IMR-90 (cell line): Measurements from ENCODE around the gene CACNG8. TPM values are rescaled to one million over a fixed set of nuclear protein-coding genes. Genes with fewer than 3 reads are reported as not detected.

ENCODE experiments used
- ATAC-seq: fragments of 200-7000 bp; cut with Tn5 transposase; 2 replicates; pipeline ENCODE4 v1.9.1; 2020; ENCODE audit warnings: low read depth, mild to moderate bottlenecking, moderate library complexity
- BruUV-seq: library from RNA; stranded (reverse); fragments of 400-500 nt; replicated peaks from 2 replicates; lab custom pipeline; 2021; lab: Mats Ljungman, UMichigan
- CTCF ChIA-PET: fragments of 300-600 bp; formaldehyde crosslinking; extraction: SDS; loops from one replicate; lab custom pipeline; 2021; ENCODE audit warnings: antibody characterized with exemption; lab: Yijun Ruan, JAX
- POLR2A ChIA-PET: fragments of 300-600 bp; sonication (Branson Sonifier 250); formaldehyde crosslinking; loops from one replicate; lab custom pipeline; 2022; ENCODE audit warnings: antibody characterized with exemption; ENCODE audit not compliant: unreplicated experiment; lab: Charles Lee
- DNase-seq: peaks from one replicate; pipeline ENCODE4 v3.0.0; 2013
- H2AFZ ChIP-seq: replicated peaks from 2 replicates; pipeline ENCODE3; 2013; ENCODE audit warnings: low read length, mild to moderate bottlenecking; ENCODE audit not compliant: poor library complexity
- H2AK5ac ChIP-seq: 2 replicates; pipeline ENCODE4 v1.6.1; 2013; ENCODE audit warnings: low read depth, low read length, inconsistent platforms
- H2AK9ac ChIP-seq: replicated peaks from 2 replicates; pipeline ENCODE3; 2013; ENCODE audit warnings: mild to moderate bottlenecking, low read depth, low read length, moderate library complexity; ENCODE audit not compliant: poor library complexity
- H2BK120ac ChIP-seq: 2 replicates; pipeline ENCODE4 v1.6.1; 2013; ENCODE audit warnings: low read depth, low read length, inconsistent platforms
- H2BK15ac ChIP-seq: 3 replicates; pipeline ENCODE4 v1.6.1; 2013; ENCODE audit warnings: low read depth, low read length, inconsistent platforms
- H2BK20ac ChIP-seq: 2 replicates; pipeline ENCODE4 v1.6.1; 2013; ENCODE audit warnings: low read depth, mild to moderate bottlenecking, inconsistent platforms, low read length, moderate library complexity
- H2BK5ac ChIP-seq: 2 replicates; pipeline ENCODE4 v1.6.1; 2013; ENCODE audit warnings: mild to moderate bottlenecking, low read depth, low read length, inconsistent platforms; ENCODE audit not compliant: poor library complexity, severe bottlenecking
- H3K14ac ChIP-seq: replicated peaks from 2 replicates; pipeline ENCODE4 v1.6.1; 2013; ENCODE audit warnings: low read depth, low read length, inconsistent platforms
- H3K18ac ChIP-seq: 2 replicates; pipeline ENCODE4 v1.6.1; 2013; ENCODE audit warnings: low read depth, low read length, control low read depth
- H3K23ac ChIP-seq: 2 replicates; pipeline ENCODE4 v1.6.1; 2013; ENCODE audit warnings: low read depth, low read length, inconsistent platforms
- H3K27ac ChIP-seq: 2 replicates; pipeline ENCODE4 v1.5.1; 2013; ENCODE audit warnings: mild to moderate bottlenecking, control low read depth, low read length; ENCODE audit not compliant: insufficient read depth
- H3K27me3 ChIP-seq: 2 replicates; pipeline ENCODE4 v1.6.1; 2013; ENCODE audit warnings: low read length; ENCODE audit not compliant: control insufficient read depth, insufficient read depth
- H3K36me3 ChIP-seq: 2 replicates; pipeline ENCODE4 v1.6.1; 2013; ENCODE audit warnings: low read length, mixed read lengths; ENCODE audit not compliant: control insufficient read depth, insufficient read depth
- H3K4ac ChIP-seq: 2 replicates; pipeline ENCODE4 v1.6.1; 2013; ENCODE audit warnings: low read depth, low read length, inconsistent platforms
- H3K4me1 ChIP-seq: 2 replicates; pipeline ENCODE4 v1.6.1; 2013; ENCODE audit warnings: low read length, mixed read lengths; ENCODE audit not compliant: control insufficient read depth, insufficient read depth
- H3K4me2 ChIP-seq: 2 replicates; pipeline ENCODE4 v1.6.1; 2013; ENCODE audit warnings: low read depth, mild to moderate bottlenecking, control low read depth, low read length, moderate library complexity
- H3K4me3 ChIP-seq: 2 replicates; pipeline ENCODE4 v1.5.1; 2013; ENCODE audit warnings: low read depth, mild to moderate bottlenecking, control low read depth, low read length, moderate library complexity; ENCODE audit not compliant: insufficient read depth
- H3K56ac ChIP-seq: 2 replicates; pipeline ENCODE4 v1.6.1; 2013; ENCODE audit warnings: low read length, inconsistent platforms; ENCODE audit not compliant: insufficient read depth; ENCODE audit errors: extremely low read depth
- H3K79me1 ChIP-seq, 2 experiments: 2 replicates each; pipeline ENCODE4 v1.6.1; 2013; ENCODE audit warnings: low read length in 2 of 2, inconsistent platforms in 1 of 2, low read depth in 1 of 2
- H3K9ac ChIP-seq: 2 replicates; pipeline ENCODE4 v1.6.1; 2013; ENCODE audit warnings: low read depth, low read length, control low read depth
- H3K9me1 ChIP-seq: 2 replicates; pipeline ENCODE4 v1.6.1; 2013; ENCODE audit warnings: low read length, inconsistent platforms; ENCODE audit not compliant: insufficient read depth
- H3K9me3 ChIP-seq: 2 replicates; pipeline ENCODE4 v1.6.1; 2013; ENCODE audit warnings: low read length; ENCODE audit not compliant: control insufficient read depth, insufficient read depth
- H4K20me1 ChIP-seq: 2 replicates; pipeline ENCODE4 v1.6.1; 2013; ENCODE audit warnings: low read length, inconsistent platforms; ENCODE audit not compliant: insufficient read depth
- H4K5ac ChIP-seq: 2 replicates; pipeline ENCODE4 v1.6.1; 2013; ENCODE audit warnings: mild to moderate bottlenecking, low read depth, low read length, control low read depth
- H4K8ac ChIP-seq, 2 experiments: 2 replicates each; pipeline ENCODE4 v1.6.1; 2013; ENCODE audit warnings: low read depth in 2 of 2, low read length in 2 of 2, control low read depth in 1 of 2, inconsistent platforms in 1 of 2
- H4K91ac ChIP-seq: 2 replicates; pipeline ENCODE4 v1.6.1; 2013; ENCODE audit warnings: low read depth, low read length, inconsistent platforms; ENCODE audit not compliant: insufficient read depth
- USF2 ChIP-seq: fragments of 150-350 bp; IDR thresholded peaks from 2 replicates; pipeline ENCODE4 v1.6.1; 2017; ENCODE audit warnings: mild to moderate bottlenecking, antibody characterized with exemption, low read length, low read depth
- WGBS, 2 experiments: methylation state at CpG; one replicate each; pipeline versions ENCODE4 v1.1.5 to v1.1.7; 2013; ENCODE audit warnings: missing lambda C conversion rate in 2 of 2; ENCODE audit not compliant: insufficient read length in 1 of 2; ENCODE audit errors: extremely low coverage in 2 of 2; 5-methylcytosine and 5-hydroxymethylcytosine counted together
- dilution Hi-C: fragments of 300-500 bp; cut with HindIII; formaldehyde crosslinking; loops from one replicate; pipeline ENCODE4 v1.14.3; 2018; ENCODE audit warnings: low sequenced_read_pairs; ENCODE audit not compliant: unreplicated experiment
- in situ Hi-C: fragments of 300-500 bp; cut with MboI; formaldehyde crosslinking; loops from 3 replicates; pipeline ENCODE4 v1.14.3; 2019; ENCODE audit warnings: low sequenced_read_pairs, inconsistent platforms, mixed read lengths
- intact Hi-C: fragments of 100-400 bp; cut with micrococcal nuclease; formaldehyde crosslinking; loops from 2 replicates; pipeline ENCODE4 v1.10.0; 2022
- polyA plus RNA-seq, 3 experiments: library from polyadenylated mRNA; depleted of rRNA; stranded (reverse); fragments of >200 nt; gene quantifications; 2 replicates each; pipeline ENCODE4 v1.2.3, GENCODE V29; 2012; ENCODE audit warnings: low replicate concordance in 1 of 3
- total RNA-seq: library from RNA; depleted of rRNA; stranded (reverse); fragments of >200 nt; gene quantifications from 2 replicates; pipeline ENCODE4 v1.2.3, GENCODE V29; 2012

Gene CACNG8
- total and polyA plus RNA-seq, 2 of the 4 experiments (the other 2 are of a cell fraction), result 0.15 TPM; not detected in 1

DNA sequence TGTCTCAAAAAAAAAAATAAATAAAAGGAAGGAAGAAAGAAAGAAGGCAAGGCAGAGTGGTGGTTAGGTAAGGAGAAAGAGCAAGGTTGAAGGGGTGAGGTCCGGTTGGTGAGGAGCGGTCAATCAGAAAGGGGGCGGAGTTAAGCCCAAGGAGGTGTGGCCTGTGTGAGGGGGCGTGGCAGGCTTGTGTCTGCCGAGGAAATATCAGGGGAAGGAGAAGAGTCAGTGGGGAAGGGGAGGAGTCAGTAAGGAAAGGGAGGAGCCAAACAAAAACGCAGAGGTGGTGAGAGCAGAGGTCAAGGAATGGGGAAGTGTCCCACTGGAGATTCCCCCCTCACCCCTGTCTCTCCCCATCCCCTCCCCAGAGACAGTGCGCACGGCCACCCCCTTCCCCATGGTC, 47.7 kb upstream of the CACNG8 start (continued):
- no peak for TF ChIP-seq USF2

DNA sequence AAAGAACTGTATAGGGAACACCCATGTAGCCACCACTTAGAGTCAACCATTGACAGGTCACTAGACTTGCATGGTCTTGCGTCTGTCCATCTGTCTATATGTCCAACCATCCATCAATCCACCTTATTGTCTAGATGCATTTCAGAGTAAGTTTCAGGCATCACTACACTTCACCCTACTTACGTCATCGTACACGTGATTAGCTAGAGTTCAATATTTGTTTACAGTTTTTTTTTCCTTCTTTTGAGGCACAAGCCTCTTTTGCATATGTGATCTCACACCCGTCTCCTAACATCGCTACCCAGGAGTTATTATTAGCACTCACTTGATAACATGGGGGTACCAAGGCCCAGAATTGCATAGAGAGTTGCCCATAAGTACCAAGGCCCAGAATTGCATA, 46.7 kb upstream of the CACNG8 start:
- ChIA-PET CTCF (no interaction called here), POLR2A (no interaction called here)
- H2BK5ac ChIP-seq, result no peak overlapping the region
- no peak overlapping the region for H2BK15ac ChIP-seq
- H2BK20ac ChIP-seq, result no peak overlapping the region
- no peak overlapping the region for H4K5ac ChIP-seq
- no peak overlapping the region for H3K4me3 ChIP-seq
- no peak for TF ChIP-seq USF2
- H3K9me1 ChIP-seq, result no peaks in the 10 kb centered on the region
- WGBS, 2 experiments, result no CpG with 5 or more reads among the region's 6 CpGs
- H3K36me3 ChIP-seq, result peaks cover 2% of the 10 kb centered on the region
- H2AFZ ChIP-seq, result no peak overlapping the region
- no peak overlapping the region for H4K8ac ChIP-seq
- no peak overlapping the region for H3K56ac ChIP-seq
- no peak overlapping the region for H2AK9ac ChIP-seq
- no peaks in the 10 kb centered on the region for H3K4me1 ChIP-seq
- H2BK120ac ChIP-seq, result no peak overlapping the region
- no peaks in the 10 kb centered on the region for H3K79me1 ChIP-seq
- H3K18ac ChIP-seq, result no peak overlapping the region
- BruUV-seq, result no TSS peak
- H4K20me1 ChIP-seq, result no peaks in the 10 kb centered on the region
- in situ Hi-C loops (no loop called here), dilution Hi-C loops (no loop called here), intact Hi-C loops (no loop called here)
- no peak overlapping the region for H3K4ac ChIP-seq
- no peak overlapping the region for H3K14ac ChIP-seq
- ATAC-seq (no peak), DNase-seq (no peak)
- H3K27me3 ChIP-seq, result peaks cover 2% of the 10 kb centered on the region; the same call in 1 of the 2 replicates
- H4K91ac ChIP-seq, result no peak overlapping the region
- H3K9ac ChIP-seq, result no peak overlapping the region
- H3K27ac ChIP-seq, result no peak overlapping the region
- H2AK5ac ChIP-seq, result no peak overlapping the region
- H3K4me2 ChIP-seq, result no peak overlapping the region
- no peak overlapping the region for H3K23ac ChIP-seq
- H3K9me3 ChIP-seq, result no peaks in the 10 kb centered on the region
